Lung (tissue), 16 donors: Measurements from ENCODE around the gene RAB11A. TPM values are rescaled to one million over a fixed set of nuclear protein-coding genes. Genes with fewer than 3 reads are reported as not detected.

Experiments used
- ATAC-seq: fragments of 200-7000 bp; cut with Tn5 transposase; one replicate; pipeline ENCODE4 v1.9.1; 2020; ENCODE audit warnings: moderate number of reproducible peaks; ENCODE audit not compliant: insufficient read depth, low FRiP score
- DNase-seq, 3 donors: peaks; one replicate each; pipeline ENCODE4 v3.0.0-alpha.2; 2013 to 2017
- H3K27ac ChIP-seq, 2 donors: one replicate each; pipeline ENCODE4 v1.5.1; 2013; ENCODE audit warnings: mild to moderate bottlenecking in 2 of 2, moderate library complexity in 2 of 2, control low read depth in 1 of 2, inconsistent platforms in 1 of 2, low read depth in 1 of 2, low read length in 1 of 2
- H3K27me3 ChIP-seq, 3 donors: one replicate each; pipeline ENCODE4 v1.5.1; 2013; ENCODE audit warnings: low read length in 2 of 3; ENCODE audit not compliant: control insufficient read depth in 3 of 3, insufficient read depth in 3 of 3
- H3K36me3 ChIP-seq, 4 donors: one replicate each; pipeline ENCODE4 v1.5.1; 2013; ENCODE audit warnings: low read length in 4 of 4, mild to moderate bottlenecking in 1 of 4, moderate library complexity in 1 of 4; ENCODE audit not compliant: control insufficient read depth in 4 of 4, insufficient read depth in 4 of 4
- H3K4me1 ChIP-seq, 5 donors: one replicate each; pipeline ENCODE4 v1.5.1; 2013; ENCODE audit warnings: low read length in 5 of 5, mild to moderate bottlenecking in 2 of 5, moderate library complexity in 1 of 5; ENCODE audit not compliant: control insufficient read depth in 5 of 5, insufficient read depth in 5 of 5
- H3K4me3 ChIP-seq: one replicate; pipeline ENCODE4 v1.5.1; 2013; ENCODE audit warnings: mild to moderate bottlenecking, control low read depth, moderate library complexity
- H3K9ac ChIP-seq, 2 donors: one replicate each; pipeline ENCODE4 v1.5.1; 2013; ENCODE audit warnings: low read length in 2 of 2, control low read depth in 1 of 2; ENCODE audit not compliant: insufficient read depth in 1 of 2
- H3K9me3 ChIP-seq, 4 donors: one replicate each; pipeline ENCODE4 v1.5.1; 2013; ENCODE audit warnings: low read length in 3 of 4, mild to moderate bottlenecking in 1 of 4, moderate library complexity in 1 of 4; ENCODE audit not compliant: control insufficient read depth in 4 of 4, insufficient read depth in 3 of 4
- WGBS, 2 donors: extraction: QIAGEN DNeasy Blood & Tissue Kit; methylation state at CpG; one replicate each; pipeline ENCODE4 v1.1.7; 2013; 5-methylcytosine and 5-hydroxymethylcytosine counted together
- long read RNA-seq, 5 donors: transcript quantifications; one replicate each; lab custom pipeline, GENCODE V29; 2026
- polyA plus RNA-seq, 2 donors: library from polyadenylated mRNA; stranded (reverse); fragments of 200-250 nt; gene quantifications; one replicate each; pipeline ENCODE4 v1.2.1, GENCODE V29; 2013
- total RNA-seq, 2 donors: library from RNA; depleted of rRNA in 1 of 2; stranded (reverse); fragments of >200 nt in 1 of 2; gene quantifications; one replicate each; pipeline ENCODE4 v1.2.1, GENCODE V29; 2014 to 2021
- TF ChIP-seq, protein P1 (sequence below): IDR thresholded peaks from 2 replicates; pipeline ENCODE4 v1.5.1; 2012; ENCODE audit warnings: mild to moderate bottlenecking; ENCODE audit errors: control extremely low read depth, extremely low read depth
- donor health status: control.
- donor health status: control.
- donor health status: Bipolar disorder and iron deficiency.
- donor health status: healthy.
- donor health status: DM: yes; HTN: yes; CAD: no.

The RAB11A gene
- 100 to 1,000 TPM; 206 to 313 TPM for total RNA-seq
- polyA plus RNA-seq: 100 to 1,000 TPM; 120 to 258 TPM
- long read RNA-seq, donor 1, full-length matches to known transcripts: 81 of 118 reads
- long read RNA-seq, donor 1, partial matches to known transcripts: 19 of 118 reads
- long read RNA-seq, donor 1, other reads (novel, unspliced or antisense): 18 of 118 reads
- long read RNA-seq, donor 2, full-length matches to known transcripts: 28 of 78 reads
- long read RNA-seq, donor 2, partial matches to known transcripts: 42 of 78 reads
- long read RNA-seq, donor 2, other reads (novel, unspliced or antisense): 8 of 78 reads
- long read RNA-seq, donor 3, full-length matches to known transcripts: 50 of 80 reads
- long read RNA-seq, donor 3, partial matches to known transcripts: 22 of 80 reads
- long read RNA-seq, donor 3, other reads (novel, unspliced or antisense): 8 of 80 reads
- long read RNA-seq, donor 4, full-length matches to known transcripts: 32 of 37 reads
- long read RNA-seq, donor 4, partial matches to known transcripts: 5 of 37 reads
- long read RNA-seq, donor 4, other reads (novel, unspliced or antisense): 0 of 37 reads
- long read RNA-seq, donor 5, full-length matches to known transcripts: 83 of 117 reads
- long read RNA-seq, donor 5, partial matches to known transcripts: 16 of 117 reads
- long read RNA-seq, donor 5, other reads (novel, unspliced or antisense): 18 of 117 reads

DNA sequence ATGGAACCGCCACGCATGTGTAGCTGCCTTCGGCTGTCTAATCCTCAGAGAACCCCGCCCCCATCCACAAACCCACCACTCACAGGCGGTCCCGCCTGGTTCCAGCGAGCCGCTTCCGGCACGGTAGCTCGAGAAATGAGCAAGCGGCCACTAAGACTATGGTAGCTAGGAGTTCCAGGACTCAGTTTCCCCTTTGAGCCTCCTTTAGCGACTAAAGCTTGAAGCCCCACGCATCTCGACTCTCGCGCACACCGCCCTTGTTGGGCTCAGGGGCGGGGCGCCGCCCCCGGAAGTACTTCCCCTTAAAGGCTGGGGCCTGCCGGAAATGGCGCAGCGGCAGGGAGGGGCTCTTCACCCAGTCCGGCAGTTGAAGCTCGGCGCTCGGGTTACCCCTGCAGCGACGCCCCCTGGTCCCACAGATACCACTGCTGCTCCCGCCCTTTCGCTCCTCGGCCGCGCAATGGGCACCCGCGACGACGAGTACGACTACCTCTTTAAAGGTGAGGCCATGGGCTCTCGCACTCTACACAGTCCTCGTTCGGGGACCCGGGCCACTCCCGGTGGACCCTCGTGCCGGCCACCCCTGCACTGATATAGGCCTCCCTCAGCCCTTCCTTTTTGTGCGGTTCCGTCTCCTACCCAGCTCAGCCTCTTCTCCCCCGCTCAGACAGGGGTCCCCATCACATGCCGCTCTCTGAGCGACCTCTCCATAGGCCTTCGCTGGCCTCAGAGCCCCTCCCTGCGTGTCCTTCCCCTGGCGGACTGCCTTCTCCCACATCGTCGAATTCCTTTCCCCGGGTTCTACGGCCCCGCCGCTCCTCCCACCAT lies at the start of gene RAB11A:
Gene RAB11A, plus strand, starts transcription at position 366 of the 828 bp plus-strand sequence. Its CDS starts 95 bp downstream, at position 461.
- TF ChIP-seq, protein P1, sequence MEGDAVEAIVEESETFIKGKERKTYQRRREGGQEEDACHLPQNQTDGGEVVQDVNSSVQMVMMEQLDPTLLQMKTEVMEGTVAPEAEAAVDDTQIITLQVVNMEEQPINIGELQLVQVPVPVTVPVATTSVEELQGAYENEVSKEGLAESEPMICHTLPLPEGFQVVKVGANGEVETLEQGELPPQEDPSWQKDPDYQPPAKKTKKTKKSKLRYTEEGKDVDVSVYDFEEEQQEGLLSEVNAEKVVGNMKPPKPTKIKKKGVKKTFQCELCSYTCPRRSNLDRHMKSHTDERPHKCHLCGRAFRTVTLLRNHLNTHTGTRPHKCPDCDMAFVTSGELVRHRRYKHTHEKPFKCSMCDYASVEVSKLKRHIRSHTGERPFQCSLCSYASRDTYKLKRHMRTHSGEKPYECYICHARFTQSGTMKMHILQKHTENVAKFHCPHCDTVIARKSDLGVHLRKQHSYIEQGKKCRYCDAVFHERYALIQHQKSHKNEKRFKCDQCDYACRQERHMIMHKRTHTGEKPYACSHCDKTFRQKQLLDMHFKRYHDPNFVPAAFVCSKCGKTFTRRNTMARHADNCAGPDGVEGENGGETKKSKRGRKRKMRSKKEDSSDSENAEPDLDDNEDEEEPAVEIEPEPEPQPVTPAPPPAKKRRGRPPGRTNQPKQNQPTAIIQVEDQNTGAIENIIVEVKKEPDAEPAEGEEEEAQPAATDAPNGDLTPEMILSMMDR: peak; percentile 15
- Histone ChIP-seq H3K4me3 (peak within 1 kb of the TSS; percentile 70), H3K9ac (peak within 1 kb of the TSS; percentile 89 to 95), H3K36me3 (peaks cover 0 to 3% (median 1%) of the 10 kb centered on the region in 4 donors), H3K4me1 (peaks cover 0 to 10% (median 3%) of the 10 kb centered on the region in 5 donors), H3K27me3 (no peaks in the 10 kb centered on the region), H3K27ac (peak within 1 kb of the TSS; percentile 91 to 93), H3K9me3 (no peaks in the 10 kb centered on the region)
- WGBS, 2 donors: 0% methylated on average over 60 to 62 of the region's 62 CpGs
- ATAC-seq (peak; percentile 96), DNase-seq (peak; percentile 98)

DNA sequence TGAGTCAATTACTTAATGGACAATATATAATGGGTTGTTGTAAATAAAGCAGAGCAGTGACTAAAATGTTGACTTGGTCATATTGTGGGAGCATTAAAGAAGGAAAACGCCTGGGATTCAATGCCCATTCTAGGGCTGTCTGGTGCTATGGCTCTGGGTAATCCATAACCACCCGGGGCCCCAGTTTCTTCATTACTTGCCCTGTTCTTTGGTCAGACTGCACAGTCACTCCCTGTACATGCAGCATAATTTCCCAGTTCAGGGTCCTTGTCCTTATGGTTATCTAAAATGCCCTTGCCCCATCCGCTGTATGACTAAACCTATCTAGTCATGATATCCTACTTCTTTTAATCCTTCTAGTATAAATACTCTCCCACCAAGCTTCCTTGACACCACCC lies 49.7 kb upstream of the RAB11A start:
- DNase-seq (no peak), ATAC-seq (no peak)
- no peaks in the 10 kb centered on the region for H3K27me3 ChIP-seq
- WGBS, 2 donors: 85 to 93% methylated on average over 3 of the region's 3 CpGs
- no peak overlapping the region for H3K4me3 ChIP-seq
- H3K9me3 ChIP-seq: no peaks in the 10 kb centered on the region
- H3K36me3 ChIP-seq: no peaks in the 10 kb centered on the region
- TF ChIP-seq, protein P1: no peak
- H3K9ac ChIP-seq: no peak overlapping the region
- peak overlapping the region in 1 of 2 donors; percentile 79 for H3K27ac ChIP-seq
- peaks cover 0 to 1% (median 0%) of the 10 kb centered on the region in 5 donors for H3K4me1 ChIP-seq

DNA sequence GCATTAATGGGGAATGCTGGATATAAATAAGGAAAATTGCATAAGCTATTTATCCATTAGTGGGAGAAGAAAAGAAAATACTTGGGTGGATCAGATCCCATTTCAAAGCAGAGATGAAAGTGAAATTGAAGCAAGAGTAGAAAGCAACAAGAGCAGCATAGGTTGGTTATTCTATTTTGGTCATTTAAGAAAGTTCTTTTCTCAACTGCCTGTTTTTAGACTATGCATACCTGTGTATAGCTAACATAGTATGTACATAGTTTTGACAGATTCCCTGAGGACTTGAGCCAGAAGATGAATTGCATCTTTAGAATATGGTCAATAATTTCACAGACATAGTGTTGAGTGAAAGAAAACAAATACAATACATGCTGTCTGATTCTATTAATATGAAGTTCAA lies 48.2 kb upstream of the RAB11A start:
- no peaks in the 10 kb centered on the region for H3K27me3 ChIP-seq
- DNase-seq: no peak
- no peak overlapping the region for H3K4me3 ChIP-seq
- peaks cover 0 to 1% (median 0%) of the 10 kb centered on the region in 5 donors for H3K4me1 ChIP-seq
- ATAC-seq: no peak
- no peak overlapping the region for H3K27ac ChIP-seq
- H3K9ac ChIP-seq: no peak overlapping the region
- H3K36me3 ChIP-seq: no peaks in the 10 kb centered on the region
- H3K9me3 ChIP-seq: no peaks in the 10 kb centered on the region
- TF ChIP-seq, protein P1: no peak
